Endothelial cell (in vitro differentiated cells): ENCODE measurements around the gene FAM98C. TPM values are rescaled to one million over a fixed set of nuclear protein-coding genes. Genes with fewer than 3 reads are reported as not detected.

Source experiments
- DNase-seq: peaks from one replicate; pipeline ENCODE4 v3.0.0; 2021; ENCODE audit warnings: low spot score
- H3K27ac Mint-ChIP-seq: one replicate; pipeline ENCODE4 v1.8.0; 2021; ENCODE audit warnings: mixed read lengths, inconsistent platforms; ENCODE audit not compliant: unreplicated experiment
- H3K27me3 Mint-ChIP-seq: one replicate; pipeline ENCODE4 v1.8.0; 2021; ENCODE audit warnings: mild to moderate bottlenecking, moderate library complexity, mixed read lengths, inconsistent platforms; ENCODE audit not compliant: unreplicated experiment
- H3K36me3 Mint-ChIP-seq: one replicate; pipeline ENCODE4 v1.8.0; 2021; ENCODE audit warnings: mild to moderate bottlenecking, low read depth, mixed read lengths, inconsistent platforms; ENCODE audit not compliant: unreplicated experiment
- H3K4me1 Mint-ChIP-seq: one replicate; pipeline ENCODE4 v1.8.0; 2021; ENCODE audit warnings: mild to moderate bottlenecking, mixed read lengths, inconsistent platforms; ENCODE audit not compliant: unreplicated experiment
- H3K4me3 Mint-ChIP-seq: one replicate; pipeline ENCODE4 v1.8.0; 2021; ENCODE audit warnings: mild to moderate bottlenecking, mixed read lengths, inconsistent platforms; ENCODE audit not compliant: unreplicated experiment
- H3K9me3 Mint-ChIP-seq: one replicate; pipeline ENCODE4 v1.8.0; 2021; ENCODE audit warnings: mixed read lengths, inconsistent platforms; ENCODE audit not compliant: unreplicated experiment
- CTCF ChIP-seq: fragments of 200-600 bp; sonication (generic); IDR thresholded peaks from one replicate; pipeline ENCODE4 v1.5.0; 2021; ENCODE audit warnings: antibody characterized with exemption; ENCODE audit not compliant: unreplicated experiment
- total RNA-seq: library from RNA; stranded (reverse); fragmentation: NEBNext Ultra II Directional; extraction: Animal tissue kit (Norgen Biotek cat#: 25700); gene quantifications from one replicate; pipeline ENCODE4 v1.2.1, GENCODE V29; 2021; ENCODE audit not compliant: unreplicated experiment

FAM98C gene
- total RNA-seq, 1 donor from 2014 or later = 10.6 TPM

GRCh38 chr19:38429055-38429810 lies 26.3 kb downstream of the FAM98C start:
- no peak overlapping the region for H3K4me3 Mint-ChIP-seq
- peaks cover 4% of the 10 kb centered on the region for H3K36me3 Mint-ChIP-seq
- peaks cover 14% of the 10 kb centered on the region for H3K4me1 Mint-ChIP-seq
- no peak overlapping the region for H3K27ac Mint-ChIP-seq
- no peaks in the 10 kb centered on the region for H3K9me3 Mint-ChIP-seq
- peaks cover 3% of the 10 kb centered on the region for H3K27me3 Mint-ChIP-seq
- TF ChIP-seq CTCF = no peak
- no peak for DNase-seq

- Mint-ChIP-seq H3K36me3 (peaks cover 4% of the 10 kb centered on the region), H3K27me3 (peaks cover 3% of the 10 kb centered on the region), H3K4me1 (peaks cover 16% of the 10 kb centered on the region), H3K27ac (no peak overlapping the region), H3K9me3 (no peaks in the 10 kb centered on the region), H3K4me3 (no peak overlapping the region)
- no peak for DNase-seq
- no peak for TF ChIP-seq CTCF
Observed at GRCh38 chr19:38429811-38430156, 26.9 kb downstream of the FAM98C start.

- no peak for TF ChIP-seq CTCF
- no peak for DNase-seq
- no peaks in the 10 kb centered on the region for H3K9me3 Mint-ChIP-seq
- peaks cover 4% of the 10 kb centered on the region for H3K36me3 Mint-ChIP-seq
- H3K4me1 Mint-ChIP-seq = peaks cover 14% of the 10 kb centered on the region
- H3K27me3 Mint-ChIP-seq = peaks cover 3% of the 10 kb centered on the region
- no peak overlapping the region for H3K4me3 Mint-ChIP-seq
- no peak overlapping the region for H3K27ac Mint-ChIP-seq
Observed at GRCh38 chr19:38430931-38431330, 28.0 kb downstream of the FAM98C start.

GRCh38 chr19:38433268-38433733 lies 30.4 kb downstream of the FAM98C start, which contains the start of gene RYR1:
TSS of gene RYR1 (plus strand) at chr19:38433691. CDS start at chr19:38433830, 139 bp downstream.
- no peaks in the 10 kb centered on the region for H3K36me3 Mint-ChIP-seq
- TF ChIP-seq CTCF = no peak
- peaks cover 6% of the 10 kb centered on the region for H3K27me3 Mint-ChIP-seq
- peak within 1 kb of the TSS; percentile 5 for H3K4me3 Mint-ChIP-seq
- peaks cover 8% of the 10 kb centered on the region for H3K4me1 Mint-ChIP-seq
- no peak within 1 kb of the TSS for H3K27ac Mint-ChIP-seq
- peak; percentile 61 for DNase-seq
- H3K9me3 Mint-ChIP-seq = no peaks in the 10 kb centered on the region

GRCh38 chr19:38434549-38435051 lies 31.7 kb downstream of the FAM98C start:
- Mint-ChIP-seq H3K27me3 (peaks cover 4% of the 10 kb centered on the region), H3K36me3 (no peaks in the 10 kb centered on the region), H3K9me3 (no peaks in the 10 kb centered on the region), H3K27ac (no peak overlapping the region), H3K4me3 (no peak overlapping the region), H3K4me1 (peaks cover 8% of the 10 kb centered on the region)
- DNase-seq = no peak
- no peak for TF ChIP-seq CTCF
